Calu3 (cell line): ENCODE data around the gene PRELID3B. TPM values are rescaled to one million over a fixed set of nuclear protein-coding genes. Genes with fewer than 3 reads are reported as not detected.

Source experiments
- BruUV-seq: library from RNA; stranded (reverse); fragments of 400-500 nt; replicated peaks from 2 replicates; lab custom pipeline; 2021; lab: Mats Ljungman, UMichigan
- CTCF ChIA-PET: fragments of 300-600 bp; sonication (Branson Sonifier 250); formaldehyde crosslinking; loops from one replicate; lab custom pipeline; 2022; ENCODE audit warnings: antibody characterized with exemption; lab: Charles Lee
- DNase-seq: peaks from one replicate; pipeline ENCODE4 v3.0.0; 2022
- H3K27ac Mint-ChIP-seq: one replicate; pipeline ENCODE4 v1.8.0; 2022; ENCODE audit warnings: mixed read lengths; ENCODE audit not compliant: unreplicated experiment
- H3K27me3 Mint-ChIP-seq: one replicate; pipeline ENCODE4 v1.8.0; 2022; ENCODE audit warnings: mixed read lengths; ENCODE audit not compliant: unreplicated experiment
- H3K36me3 Mint-ChIP-seq: one replicate; pipeline ENCODE4 v1.8.0; 2022; ENCODE audit warnings: mild to moderate bottlenecking, moderate library complexity, mixed read lengths; ENCODE audit not compliant: insufficient read depth, unreplicated experiment
- H3K4me1 Mint-ChIP-seq: one replicate; pipeline ENCODE4 v1.8.0; 2022; ENCODE audit warnings: mild to moderate bottlenecking, low read depth, mixed read lengths; ENCODE audit not compliant: unreplicated experiment
- H3K4me3 Mint-ChIP-seq: one replicate; pipeline ENCODE4 v1.8.0; 2022; ENCODE audit warnings: mild to moderate bottlenecking, low read depth, moderate library complexity, mixed read lengths; ENCODE audit not compliant: unreplicated experiment
- H3K9me3 Mint-ChIP-seq: one replicate; pipeline ENCODE4 v1.8.0; 2022; ENCODE audit warnings: low read depth, mixed read lengths; ENCODE audit not compliant: unreplicated experiment
- intact Hi-C: fragments of 100-400 bp; cut with micrococcal nuclease; formaldehyde crosslinking; loops from one replicate; pipeline ENCODE4 v1.10.0; 2022; ENCODE audit not compliant: unreplicated experiment
- total RNA-seq: library from RNA; stranded (reverse); gene quantifications from 2 replicates; pipeline ENCODE4 v1.2.3, GENCODE V29; 2022
- TF ChIP-seq, protein P1 (sequence below): fragments of 200-600 bp; IDR thresholded peaks from one replicate; pipeline ENCODE4 v1.8.0; 2022; ENCODE audit warnings: antibody characterized with exemption; ENCODE audit not compliant: unreplicated experiment

PRELID3B gene
- total RNA-seq, 1 experiment from 2014 or later = 136 TPM

DNA sequence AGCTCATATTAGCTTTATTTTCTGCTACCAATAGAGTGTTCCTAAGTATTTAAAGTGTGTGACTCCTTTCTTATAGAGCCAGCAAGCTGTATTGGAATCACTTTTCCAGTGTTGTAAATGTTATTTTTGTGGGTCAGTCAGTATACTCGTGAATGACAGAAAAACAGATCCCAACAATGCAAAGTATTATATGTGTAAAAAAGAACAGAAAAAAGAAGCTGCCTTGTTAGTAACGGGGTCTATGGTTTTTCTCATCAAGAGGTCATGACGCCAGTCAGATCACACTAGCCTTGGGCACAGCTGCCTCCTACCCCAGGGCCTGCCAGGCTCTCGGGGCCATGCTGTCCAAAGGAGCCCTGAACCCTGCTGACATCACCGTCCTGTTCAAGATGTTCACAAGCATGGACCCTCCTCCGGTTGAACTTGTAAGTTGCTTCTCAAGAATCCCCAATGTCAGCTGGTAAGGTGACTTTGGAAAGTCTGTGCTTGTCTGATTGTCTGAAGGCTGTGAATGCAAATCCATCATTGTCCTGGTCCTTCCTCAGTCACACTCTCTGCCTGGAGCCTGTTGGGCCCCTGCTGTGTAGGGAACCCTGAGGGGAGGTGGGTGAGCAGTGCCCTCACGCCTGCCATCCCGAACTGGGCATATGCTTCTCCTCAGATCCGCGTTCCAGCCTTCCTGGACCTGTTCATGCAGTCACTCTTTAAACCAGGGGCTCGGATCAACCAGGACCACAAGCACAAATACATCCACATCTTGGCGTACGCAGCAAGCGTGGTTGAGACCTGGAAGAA is 51.7 kb downstream of the PRELID3B start:
- no TSS peak for BruUV-seq
- no peaks in the 10 kb centered on the region for H3K27me3 Mint-ChIP-seq
- peaks cover 78% of the 10 kb centered on the region for H3K36me3 Mint-ChIP-seq
- no peak for DNase-seq
- no peak overlapping the region for H3K4me3 Mint-ChIP-seq
- TF ChIP-seq, protein P1, sequence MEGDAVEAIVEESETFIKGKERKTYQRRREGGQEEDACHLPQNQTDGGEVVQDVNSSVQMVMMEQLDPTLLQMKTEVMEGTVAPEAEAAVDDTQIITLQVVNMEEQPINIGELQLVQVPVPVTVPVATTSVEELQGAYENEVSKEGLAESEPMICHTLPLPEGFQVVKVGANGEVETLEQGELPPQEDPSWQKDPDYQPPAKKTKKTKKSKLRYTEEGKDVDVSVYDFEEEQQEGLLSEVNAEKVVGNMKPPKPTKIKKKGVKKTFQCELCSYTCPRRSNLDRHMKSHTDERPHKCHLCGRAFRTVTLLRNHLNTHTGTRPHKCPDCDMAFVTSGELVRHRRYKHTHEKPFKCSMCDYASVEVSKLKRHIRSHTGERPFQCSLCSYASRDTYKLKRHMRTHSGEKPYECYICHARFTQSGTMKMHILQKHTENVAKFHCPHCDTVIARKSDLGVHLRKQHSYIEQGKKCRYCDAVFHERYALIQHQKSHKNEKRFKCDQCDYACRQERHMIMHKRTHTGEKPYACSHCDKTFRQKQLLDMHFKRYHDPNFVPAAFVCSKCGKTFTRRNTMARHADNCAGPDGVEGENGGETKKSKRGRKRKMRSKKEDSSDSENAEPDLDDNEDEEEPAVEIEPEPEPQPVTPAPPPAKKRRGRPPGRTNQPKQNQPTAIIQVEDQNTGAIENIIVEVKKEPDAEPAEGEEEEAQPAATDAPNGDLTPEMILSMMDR = no peak
- intact Hi-C loops = no loop called here
- CTCF ChIA-PET = interaction anchor here (0.6 to 0.7 kb wide), 2 partner anchors 19 to 410 kb away, joined by 4 read pairs; no protein-coding TSS in a partner anchor
- peaks cover 9% of the 10 kb centered on the region for H3K4me1 Mint-ChIP-seq
- no peak overlapping the region for H3K27ac Mint-ChIP-seq
- no peaks in the 10 kb centered on the region for H3K9me3 Mint-ChIP-seq

GRCh38 chr20:58989196-58989595 is 53.4 kb downstream of the PRELID3B start:
- H3K27ac Mint-ChIP-seq = no peak overlapping the region
- no TSS peak for BruUV-seq

DNA sequence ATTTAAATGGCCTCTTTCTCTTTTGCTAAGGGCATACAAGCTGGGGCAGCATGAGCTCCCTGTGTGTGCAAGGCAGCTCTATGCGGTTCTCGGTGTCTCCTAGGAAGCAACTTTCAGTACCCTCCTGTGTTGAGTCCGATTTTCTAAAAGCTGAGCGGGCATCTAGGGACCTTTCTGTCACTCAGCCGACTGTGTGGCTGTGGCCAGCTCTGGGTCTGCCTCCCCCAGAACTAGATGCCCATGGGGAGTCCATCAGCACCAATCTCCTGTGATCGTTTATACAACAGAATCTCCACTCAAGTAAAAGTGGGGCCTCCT is 54.1 kb downstream of the PRELID3B start:
- Mint-ChIP-seq H3K9me3 (no peaks in the 10 kb centered on the region), H3K27ac (no peak overlapping the region), H3K4me3 (no peak overlapping the region), H3K4me1 (peaks cover 14% of the 10 kb centered on the region), H3K36me3 (peaks cover 64% of the 10 kb centered on the region), H3K27me3 (no peaks in the 10 kb centered on the region)
- TF ChIP-seq, protein P1 = no peak
- CTCF ChIA-PET = no interaction called here
- DNase-seq = no peak
- no TSS peak for BruUV-seq
- intact Hi-C loops = loop anchor here (5.0 kb wide), 1 partner anchor 81 kb away; no protein-coding TSS in a partner anchor

More at GRCh38 chr20:58989196-58989595, 53.4 kb downstream of the PRELID3B start:
- no peak for DNase-seq
- CTCF ChIA-PET = no interaction called here
- H3K9me3 Mint-ChIP-seq = no peaks in the 10 kb centered on the region
- peaks cover 8% of the 10 kb centered on the region for H3K4me1 Mint-ChIP-seq
- H3K27me3 Mint-ChIP-seq = no peaks in the 10 kb centered on the region
- TF ChIP-seq, protein P1 = no peak
- intact Hi-C loops = loop anchor here (5.0 kb wide), 1 partner anchor 82 kb away; no protein-coding TSS in a partner anchor
- peaks cover 63% of the 10 kb centered on the region for H3K36me3 Mint-ChIP-seq
- H3K4me3 Mint-ChIP-seq = no peak overlapping the region

- Mint-ChIP-seq H3K9me3 (no peaks in the 10 kb centered on the region), H3K27me3 (no peaks in the 10 kb centered on the region), H3K36me3 (peaks cover 70% of the 10 kb centered on the region), H3K27ac (no peak overlapping the region), H3K4me1 (peaks cover 15% of the 10 kb centered on the region), H3K4me3 (no peak overlapping the region)
- BruUV-seq = no TSS peak
- TF ChIP-seq, protein P1 = no peak
- DNase-seq = no peak
- intact Hi-C loops = loop anchor here (5.0 kb wide), 1 partner anchor 81 kb away; no protein-coding TSS in a partner anchor
- CTCF ChIA-PET = no interaction called here
Measured at GRCh38 chr20:58987790-58988564, 54.6 kb downstream of the PRELID3B start.
